ENCODE measurements around the gene COL6A5. TPM values are rescaled to one million over a fixed set of nuclear protein-coding genes. Genes with fewer than 3 reads are reported as not detected.

The COL6A5 gene
- total and polyA plus RNA-seq, 2 of the 13 experiments (the other 11 are each of a cell fraction or from before 2014, with no cell fraction given): not detected

- Histone ChIP-seq H3K9ac (ENCODE audit: insufficient read depth, low read depth, low read length) (no peak overlapping the region), H2AFZ (ENCODE audit: low read length) (no peak overlapping the region), H3K27ac (ENCODE audit: extremely low read length, insufficient read depth, low read length) (no peak overlapping the region), H3K4me3 (replicated peaks in 1 of 3; ENCODE audit: insufficient read depth in 1 of 3, low read depth in 2 of 3, low read length in 3 of 3) (no peak overlapping the region), H3K36me3 (replicated peaks in 1 of 2; ENCODE audit: control insufficient read depth in 1 of 2, insufficient read depth in 2 of 2, low read length in 2 of 2) (no peaks in the 10 kb centered on the region), H3K27me3 (ENCODE audit: control insufficient read depth in 1 of 2, insufficient read depth in 2 of 2, low read length in 2 of 2) (no peaks in the 10 kb centered on the region), H3K4me2 (ENCODE audit: low read depth, low read length) (no peak overlapping the region), H3K4me1 (ENCODE audit: insufficient read depth, low read length) (no peaks in the 10 kb centered on the region), H4K20me1 (ENCODE audit: insufficient read depth, low read length) (no peaks in the 10 kb centered on the region), H3K79me2 (ENCODE audit: insufficient read depth, low read length) (no peaks in the 10 kb centered on the region), H3K9me3 (ENCODE audit: low read length) (no peaks in the 10 kb centered on the region)
- no TSS peak for BruUV-seq (replicated peaks)
- DNase-seq (ENCODE audit: low spot score) (peak; percentile 15), ATAC-seq (peak; percentile 68; the same call in 2 of the 3 replicates), FAIRE-seq (no peak)
- in situ Hi-C loops (cut with HindIII; ENCODE audit: extremely low pct_ligation_motif_present, low pct_unique_long_range_greater_than_20kb): no loop called here
- TF ChIP-seq FOSL2 (CRISPR knock-in tag; IDR thresholded peaks at IDR 0.05) (peak; percentile 61), MAX (IDR thresholded peaks at IDR 0.05) (no peak), RFX3 (CRISPR knock-in tag; IDR thresholded peaks at IDR 0.05) (no peak), POGK (CRISPR knock-in tag; conservative IDR thresholded peaks at IDR 0.05) (no peak), ZNF777 (CRISPR knock-in tag; IDR thresholded peaks at IDR 0.05) (no peak), MAFK (conservative IDR thresholded peaks at IDR 0.05 in 1 of 2, IDR thresholded peaks at IDR 0.05 in 1 of 2; ENCODE audit: low read length in 2 of 2) (0 out of 4 replicates have a peak, but pooled peaks of 1 of the 2 experiments have one; percentile 3), TFAP4 (IDR thresholded peaks at IDR 0.05; ENCODE audit: borderline replicate concordance, low read depth) (peak; percentile 12; the same call in 1 of the 2 replicates)
- ChIA-PET POLR2A (no interaction called here), CTCF (ENCODE audit: low intra/inter-chr PET ratio, low total read pairs) (no interaction called here)
- 6% methylated on average over 2 of the region's 2 CpGs for WGBS (ENCODE audit: low lambda C conversion rate)
- intact Hi-C loops (cut with micrococcal nuclease; ENCODE audit: unreplicated experiment): no loop called here
Measured at GRCh38 chr3:130395916-130396315, 50.4 kb downstream of the COL6A5 start.
